BLaER1 treated with 17β-estradiol and CSF1 and Interleukin-3, amounts not matched to agents 10 nM and 100 nM (cell line): ENCODE data around the gene CHI3L2.
A peak's percentile ranks its signal among the peaks of the same experiment; 100 is the strongest.

Source experiments
- H3K27ac ChIP-seq, 11 experiments: shearing (Covaris generic); formaldehyde crosslinking; 2 replicates each; pipeline ENCODE4 v1.8.1; 2022
- H3K27me3 ChIP-seq, 11 experiments: shearing (Covaris generic); formaldehyde crosslinking; 2 replicates each; pipeline ENCODE4 v1.8.1; 2022
- H3K36me3 ChIP-seq, 11 experiments: shearing (Covaris generic); formaldehyde crosslinking; 2 replicates each; pipeline ENCODE4 v1.8.1; 2022
- H3K4me1 ChIP-seq, 10 experiments: shearing (Covaris generic); formaldehyde crosslinking; 2 replicates each; pipeline ENCODE4 v1.8.1; 2022
- H3K4me2 ChIP-seq, 11 experiments: shearing (Covaris generic); formaldehyde crosslinking; 2 replicates each; pipeline ENCODE4 v1.8.1; 2022
- H3K4me3 ChIP-seq, 10 experiments: shearing (Covaris generic); formaldehyde crosslinking; 2 replicates each; pipeline ENCODE4 v1.8.1; 2022
- H3K9ac ChIP-seq, 11 experiments: shearing (Covaris generic); formaldehyde crosslinking; 2 replicates each; pipeline ENCODE4 v1.8.1; 2022
- H3K9me3 ChIP-seq, 11 experiments: shearing (Covaris generic); formaldehyde crosslinking; replicated peaks in 1 of 11; 2 replicates each; pipeline ENCODE4 v1.8.1; 2022
- H4K20me1 ChIP-seq, 11 experiments: shearing (Covaris generic); formaldehyde crosslinking; 2 replicates each; pipeline ENCODE4 v1.8.1; 2022
- Cebpa-rat ChIP-seq, 11 experiments: shearing (Covaris generic); IDR thresholded peaks; 2 replicates each; pipeline ENCODE4 v1.8.1; 2022

CHI3L2 gene

DNA sequence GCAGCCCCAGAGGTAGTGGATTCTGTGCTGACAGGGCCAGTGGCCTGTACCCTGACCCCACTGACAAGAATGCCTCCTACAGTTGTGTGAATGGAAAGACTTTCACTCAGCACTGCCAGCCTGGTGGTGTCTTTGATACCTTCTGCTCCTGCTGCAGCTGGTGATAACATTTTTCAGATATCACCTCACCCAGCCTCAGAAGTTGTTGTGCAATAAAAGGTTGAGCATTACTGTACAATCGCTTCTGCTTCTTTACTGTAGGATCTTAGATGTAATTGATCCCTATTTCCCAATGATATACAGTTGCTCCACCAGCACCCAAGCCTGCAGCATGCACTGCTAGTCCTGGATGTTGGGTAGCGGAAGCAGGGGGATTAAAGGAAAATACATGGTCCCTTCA, 58.4 kb downstream of the CHI3L2 start:
- Histone ChIP-seq H4K20me1 (no peaks in the 10 kb centered on the region), H3K9ac (no peak overlapping the region), H3K4me3 (no peak overlapping the region), H3K9me3 (no peaks in the 10 kb centered on the region), H3K4me2 (no peak overlapping the region), H3K27me3 (no peaks in the 10 kb centered on the region), H3K36me3 (no peaks in the 10 kb centered on the region), H3K27ac (no peak overlapping the region), H3K4me1 (no peaks in the 10 kb centered on the region)
- TF ChIP-seq Cebpa-rat (IDR thresholded peaks at IDR 0.05), result peak in 3 of 11 experiments; percentile 17 to 60 (median 28); a peak in 2 of 22 replicates

DNA sequence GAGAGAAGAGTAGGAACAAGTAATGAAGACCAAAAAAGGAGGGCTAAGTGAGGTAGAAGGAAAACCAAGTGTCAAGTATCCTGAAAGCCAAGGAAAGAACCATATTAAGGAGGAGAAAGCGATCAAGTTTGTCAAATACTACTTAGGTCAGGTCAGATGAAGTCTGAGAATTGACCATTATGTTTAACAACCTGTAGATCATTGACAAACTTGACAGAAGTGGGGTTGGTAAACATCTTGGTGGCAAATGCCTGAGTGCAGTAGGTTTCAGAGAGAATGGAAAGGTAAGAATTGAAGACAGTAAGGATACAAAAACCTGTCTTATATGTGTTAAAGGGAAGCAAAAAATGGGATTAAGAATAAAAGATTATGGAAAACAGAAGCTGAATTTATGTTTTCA, 59.4 kb downstream of the CHI3L2 start:
- H3K27ac ChIP-seq, result no peak overlapping the region
- no peak overlapping the region for H3K9ac ChIP-seq
- no peak overlapping the region for H3K4me3 ChIP-seq
- no peaks in the 10 kb centered on the region for H3K36me3 ChIP-seq
- no peaks in the 10 kb centered on the region for H4K20me1 ChIP-seq
- TF ChIP-seq Cebpa-rat (IDR thresholded peaks at IDR 0.05), result no peak
- H3K27me3 ChIP-seq, result no peaks in the 10 kb centered on the region
- H3K4me1 ChIP-seq, result no peaks in the 10 kb centered on the region
- H3K9me3 ChIP-seq, result no peaks in the 10 kb centered on the region
- H3K4me2 ChIP-seq, result no peak overlapping the region

DNA sequence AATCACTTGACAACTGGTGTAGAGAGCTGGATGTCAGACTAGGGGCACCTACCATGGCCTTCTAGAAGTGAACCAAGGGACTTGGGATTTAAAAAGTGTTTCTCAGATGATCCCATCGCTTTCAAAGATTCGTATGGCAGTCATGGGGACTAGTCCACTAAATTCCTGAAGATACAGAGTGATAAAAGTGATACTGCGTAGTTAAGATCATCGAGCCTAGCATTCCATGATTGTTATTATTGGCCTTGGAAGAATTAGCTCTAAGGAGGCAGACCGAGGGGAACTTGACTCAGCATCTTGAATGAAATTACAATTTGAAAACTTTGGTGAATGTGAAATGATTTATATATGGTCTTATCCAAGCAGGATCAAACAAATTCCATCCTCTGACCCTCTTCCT, 61.9 kb downstream of the CHI3L2 start:
- Histone ChIP-seq H3K4me2 (no peak overlapping the region), H3K4me3 (no peak overlapping the region), H3K4me1 (no peaks in the 10 kb centered on the region), H3K9ac (no peak overlapping the region), H3K9me3 (no peaks in the 10 kb centered on the region), H3K27me3 (no peaks in the 10 kb centered on the region), H3K36me3 (no peaks in the 10 kb centered on the region), H4K20me1 (no peaks in the 10 kb centered on the region), H3K27ac (no peak overlapping the region)
- TF ChIP-seq Cebpa-rat (IDR thresholded peaks at IDR 0.05), result no peak

DNA sequence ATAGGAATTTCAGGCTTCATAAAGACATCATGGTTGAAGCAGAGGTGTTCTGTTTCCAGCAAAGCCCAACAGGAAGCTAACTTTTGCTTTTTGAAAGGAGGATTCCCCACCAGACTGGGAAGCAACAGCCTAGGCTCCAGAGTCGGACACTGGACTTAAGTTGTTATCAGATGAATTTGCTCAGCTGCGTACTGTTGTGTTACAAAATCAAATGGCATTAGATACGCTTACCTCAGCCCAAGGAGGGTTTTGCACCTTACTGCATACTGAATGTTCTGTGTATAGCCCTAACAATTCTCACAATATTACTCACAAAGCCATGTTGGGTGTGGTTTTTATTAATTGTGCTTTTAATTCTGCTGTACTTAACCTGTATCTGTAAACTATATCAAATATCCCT, 62.6 kb downstream of the CHI3L2 start:
- H3K4me3 ChIP-seq, result no peak overlapping the region
- H3K4me1 ChIP-seq, result no peaks in the 10 kb centered on the region
- H3K36me3 ChIP-seq, result no peaks in the 10 kb centered on the region
- no peaks in the 10 kb centered on the region; a peak in 1 of 22 replicates for H3K9me3 ChIP-seq
- no peaks in the 10 kb centered on the region for H4K20me1 ChIP-seq
- TF ChIP-seq Cebpa-rat (IDR thresholded peaks at IDR 0.05), result no peak
- H3K9ac ChIP-seq, result no peak overlapping the region
- no peak overlapping the region for H3K4me2 ChIP-seq
- no peaks in the 10 kb centered on the region for H3K27me3 ChIP-seq
- no peak overlapping the region for H3K27ac ChIP-seq

DNA sequence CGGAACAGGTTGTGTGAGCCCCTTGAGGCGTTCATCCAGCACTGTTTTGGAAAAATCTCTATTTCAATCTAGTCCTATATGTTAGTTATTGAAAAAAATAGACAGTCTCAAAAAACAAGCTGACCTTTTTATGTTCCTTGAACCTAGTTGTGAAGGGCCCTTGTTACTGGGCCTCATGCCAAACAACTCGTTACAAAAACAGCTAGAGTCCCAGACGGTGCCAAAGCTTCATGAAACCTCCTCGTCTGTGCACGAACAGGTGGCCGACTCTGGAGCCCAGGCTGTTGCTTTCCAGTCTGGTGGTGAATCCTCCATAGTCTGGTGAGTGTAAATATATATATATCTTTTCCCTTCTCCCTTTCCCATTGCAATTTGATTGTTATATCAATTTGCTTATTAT, 63.1 kb downstream of the CHI3L2 start, which contains the start of gene CHIA:
TSS of gene CHIA (plus strand) at position 222 of the 400 bp plus-strand sequence. CDS start 19,617 bp downstream, outside the sequence.
- Histone ChIP-seq H3K36me3 (no peaks in the 10 kb centered on the region), H3K27ac (no peak within 1 kb of the TSS), H3K4me3 (no peak within 1 kb of the TSS), H3K27me3 (no peaks in the 10 kb centered on the region), H3K4me1 (no peaks in the 10 kb centered on the region), H3K4me2 (no peak within 1 kb of the TSS), H4K20me1 (no peaks in the 10 kb centered on the region), H3K9me3 (peaks cover 0 to 5% (median 2%) of the 10 kb centered on the region in 11 experiments; a peak in 6 of 22 replicates), H3K9ac (no peak within 1 kb of the TSS)
- no peak for TF ChIP-seq Cebpa-rat (IDR thresholded peaks at IDR 0.05)
